ENCODE data around the gene LRRC9.
"Not testable (repeated sequence)": the region's sequence is repeated elsewhere in the genome, so short reads cannot be mapped to it uniquely, and the experiment has no call there.

LRRC9 gene

GRCh38 chr14:59957890-59958289, 37.9 kb downstream of the LRRC9 start:
- DNase-seq: not testable (repeated sequence)

- no peak for DNase-seq
These were observed 39.7 kb downstream of the LRRC9 start for GRCh38 chr14:59959668-59960067.

GRCh38 chr14:59961518-59962062, 41.6 kb downstream of the LRRC9 start:
- DNase-seq: no peak

GRCh38 chr14:59964251-59965007, 44.5 kb downstream of the LRRC9 start:
- DNase-seq: no peak

GRCh38 chr14:59969319-59969718, 49.4 kb downstream of the LRRC9 start:
- DNase-seq: no peak

- no peak for DNase-seq
These were observed 61.6 kb downstream of the LRRC9 start for GRCh38 chr14:59981564-59981963.

- no peak for DNase-seq
These were observed 63.1 kb downstream of the LRRC9 start for GRCh38 chr14:59983048-59983447.

GRCh38 chr14:59986556-59987059, 66.7 kb downstream of the LRRC9 start:
- no peak for DNase-seq

- no peak for DNase-seq
These were observed 77.5 kb downstream of the LRRC9 start for GRCh38 chr14:59997449-59997848.

- DNase-seq: no peak
These were observed 78.0 kb downstream of the LRRC9 start for GRCh38 chr14:59997966-59998365.

GRCh38 chr14:59998564-59998963, 78.6 kb downstream of the LRRC9 start:
- no peak for DNase-seq

- DNase-seq: no peak
These were observed 83.0 kb downstream of the LRRC9 start for GRCh38 chr14:60002819-60003492.

- DNase-seq: no peak
These were observed 84.0 kb downstream of the LRRC9 start for GRCh38 chr14:60003991-60004390.

GRCh38 chr14:60008042-60008441, 88.1 kb downstream of the LRRC9 start:
- no peak for DNase-seq

- DNase-seq: not testable (repeated sequence)
These were observed 90.3 kb downstream of the LRRC9 start for GRCh38 chr14:60010263-60010662.

GRCh38 chr14:60014402-60014801, 94.5 kb downstream of the LRRC9 start:
- DNase-seq: no peak

GRCh38 chr14:60021619-60022018, 101.7 kb downstream of the LRRC9 start:
- DNase-seq: no peak

- DNase-seq: no peak
These were observed 105.6 kb downstream of the LRRC9 start for GRCh38 chr14:60025571-60025970.

- no peak for DNase-seq
These were observed 115.2 kb downstream of the LRRC9 start for GRCh38 chr14:60035177-60035576.

- not testable (repeated sequence) for DNase-seq
These were observed 128.0 kb downstream of the LRRC9 start for GRCh38 chr14:60047976-60048375.

- DNase-seq: peak in 1 of 5 donors; percentile 4
These were observed 131.8 kb downstream of the LRRC9 start for GRCh38 chr14:60051721-60052221.

GRCh38 chr14:60058087-60058486, 138.1 kb downstream of the LRRC9 start:
- DNase-seq: no peak

- no peak for DNase-seq
These were observed 141.4 kb downstream of the LRRC9 start for GRCh38 chr14:60061371-60061770.

Measured in T-helper 1 cell (primary cell).